SK-MEL-5 (cell line): ENCODE data around the gene LYPD8. TPM values are rescaled to one million over a fixed set of nuclear protein-coding genes. Genes with fewer than 3 reads are reported as not detected.
A peak's percentile ranks its signal among the peaks of the same experiment; 100 is the strongest.

Experiments used
- DNase-seq: peaks from one replicate; pipeline ENCODE4 v3.0.0-alpha.2; 2016; ENCODE audit warnings: low read depth, low spot score
- in situ Hi-C: cut with HindIII; loops from 2 replicates; pipeline ENCODE4 v1.10.0; 2016; ENCODE audit warnings: low sequenced_read_pairs, high pct_unique_total_duplicates, low pct_unique_long_range_greater_than_20kb
- small RNA-seq, 2 experiments: library from RNA; depleted of rRNA; stranded (forward); fragments of <200 nt; gene quantifications; one replicate each; pipeline ENCODE3, GENCODE V24; 2014
- total RNA-seq: library from RNA; depleted of rRNA; stranded (reverse); fragments of >200 nt; shearing (Covaris generic); gene quantifications from 2 replicates; pipeline ENCODE4 v1.2.3, GENCODE V29; 2014; rRNA removed

The LYPD8 gene
- total RNA-seq, 1 experiment from 2014 or later = 2.3 TPM

DNA sequence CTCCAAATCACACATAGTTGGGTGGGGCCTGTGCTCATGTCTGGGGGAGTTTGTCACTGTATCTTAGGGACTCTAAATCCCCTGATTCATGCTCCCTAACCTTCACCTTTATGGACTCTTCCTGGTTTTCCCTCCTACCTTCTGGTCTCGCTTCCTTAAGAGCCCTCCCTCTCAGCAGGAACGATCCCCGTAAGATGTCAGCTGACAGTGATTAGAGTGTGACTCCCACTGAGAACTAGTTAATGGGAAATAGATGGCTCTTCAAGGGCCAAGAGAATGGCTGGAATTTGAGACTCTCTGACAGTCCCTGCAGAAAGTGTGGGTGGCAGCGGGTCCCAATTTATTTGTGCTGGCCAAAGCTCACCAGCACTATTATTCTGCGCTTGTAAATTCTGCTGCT is 22.0 kb downstream of the LYPD8 start:
- no peak for DNase-seq
- in situ Hi-C loops = no loop called here

GRCh38 chr1:248730507-248731335 is 24.8 kb downstream of the LYPD8 start:
- DNase-seq = peak; percentile 95
- in situ Hi-C loops = no loop called here

GRCh38 chr1:248714248-248714647 is 41.3 kb downstream of the LYPD8 start:
- in situ Hi-C loops = no loop called here
- no peak for DNase-seq

DNA sequence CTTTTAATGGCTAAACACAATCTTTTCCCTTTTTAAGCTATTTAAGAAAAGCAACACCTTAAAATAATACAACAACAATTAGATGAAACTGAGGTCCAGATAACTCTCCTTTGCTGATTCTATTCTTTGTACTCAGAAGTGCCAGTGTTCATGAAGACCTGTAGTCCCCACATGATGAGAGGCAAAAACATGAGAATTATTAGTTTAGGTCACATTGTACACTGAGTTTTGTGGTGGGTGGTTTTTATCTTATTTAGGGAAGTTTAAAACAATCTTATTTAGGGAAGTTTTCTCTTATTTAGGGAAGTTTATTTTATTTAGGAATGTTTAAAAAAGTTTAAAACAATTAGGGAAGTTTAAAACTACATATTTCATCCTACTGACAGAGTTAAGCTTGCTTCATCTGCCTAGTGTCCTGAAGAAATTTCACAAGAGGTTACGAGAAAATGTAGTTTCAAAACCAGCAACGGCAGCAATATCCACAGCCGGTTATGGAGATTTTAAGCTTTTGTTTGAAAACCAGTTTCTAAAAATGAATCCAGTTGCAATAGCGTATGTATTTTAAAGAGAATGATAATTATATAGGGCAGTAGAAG is 45.2 kb downstream of the LYPD8 start:
- in situ Hi-C loops = no loop called here
- no peak for DNase-seq

GRCh38 chr1:248704606-248705005 is 51.0 kb downstream of the LYPD8 start:
- in situ Hi-C loops = no loop called here
- no peak for DNase-seq

GRCh38 chr1:248703674-248704073 is 51.9 kb downstream of the LYPD8 start:
- peak; percentile 10 for DNase-seq
- in situ Hi-C loops = no loop called here

DNA sequence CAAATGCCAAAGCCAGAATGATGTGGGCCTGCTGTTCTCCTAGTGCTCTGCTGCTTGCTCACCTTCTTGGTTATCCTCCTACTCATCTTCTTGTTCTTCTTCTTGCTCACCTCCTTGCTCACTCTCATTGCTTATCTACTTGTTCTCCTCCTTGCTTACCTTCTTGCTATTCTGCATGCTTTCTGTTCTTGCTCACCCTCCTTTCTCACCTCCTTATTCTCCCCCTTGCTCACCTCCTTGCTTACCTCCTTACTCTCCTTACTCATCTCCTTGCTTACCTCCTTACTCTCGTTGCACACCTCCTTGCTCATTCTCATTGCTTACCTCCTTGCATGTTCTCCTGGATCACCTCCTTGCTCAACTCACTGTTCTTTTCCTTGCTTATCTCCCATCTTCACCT is 52.8 kb downstream of the LYPD8 start, which contains the start of gene OR14I1:
TSS of gene OR14I1 (minus strand) at position 53 of the 400 bp plus-strand sequence.
- no peak for DNase-seq
- in situ Hi-C loops = no loop called here

DNA sequence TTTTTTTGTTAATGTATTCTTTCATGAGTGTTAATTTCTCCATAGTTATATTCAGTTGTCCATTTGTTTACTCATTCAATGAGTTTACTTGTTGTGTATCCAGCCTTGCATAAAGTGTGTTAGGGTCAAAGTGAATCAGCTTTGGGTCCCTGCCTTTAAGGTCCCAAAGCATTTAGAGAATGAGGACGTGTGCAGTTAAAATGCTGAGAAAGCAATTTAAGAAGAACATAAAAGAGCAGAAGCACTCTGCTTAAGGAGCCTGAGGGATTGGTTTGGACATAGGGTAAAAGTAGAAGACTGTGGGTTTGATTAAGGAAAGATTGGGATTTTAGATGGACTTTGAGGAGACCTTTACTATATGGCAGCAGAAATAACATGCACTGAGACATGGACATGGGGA is 56.5 kb downstream of the LYPD8 start:
- DNase-seq = no peak
- in situ Hi-C loops = no loop called here

DNA sequence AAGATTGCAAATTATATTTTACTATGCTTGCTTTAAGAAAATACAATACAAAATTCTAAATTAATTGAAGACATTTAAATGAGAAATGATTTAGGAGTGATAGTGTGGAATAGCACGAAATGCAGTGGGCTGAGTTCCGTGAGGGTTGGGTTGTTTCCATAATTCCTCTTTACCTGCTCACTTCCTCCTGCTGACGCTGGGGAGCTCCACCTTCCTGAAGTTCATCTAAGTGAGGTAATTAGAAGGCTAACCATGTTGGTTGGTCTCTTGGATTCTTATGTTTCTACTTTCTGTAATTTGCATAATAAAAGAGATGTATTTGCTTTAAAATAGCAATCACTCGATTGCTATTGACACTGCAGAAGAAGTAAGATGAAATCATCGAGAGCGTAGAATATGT is 57.7 kb downstream of the LYPD8 start:
- no peak for DNase-seq
- in situ Hi-C loops = no loop called here

- DNase-seq = peak; percentile 45
- in situ Hi-C loops = no loop called here
These were observed 58.8 kb downstream of the LYPD8 start for GRCh38 chr1:248696774-248697173.

GRCh38 chr1:248696261-248696660 is 59.3 kb downstream of the LYPD8 start:
- peak; percentile 70 for DNase-seq
- in situ Hi-C loops = no loop called here

DNA sequence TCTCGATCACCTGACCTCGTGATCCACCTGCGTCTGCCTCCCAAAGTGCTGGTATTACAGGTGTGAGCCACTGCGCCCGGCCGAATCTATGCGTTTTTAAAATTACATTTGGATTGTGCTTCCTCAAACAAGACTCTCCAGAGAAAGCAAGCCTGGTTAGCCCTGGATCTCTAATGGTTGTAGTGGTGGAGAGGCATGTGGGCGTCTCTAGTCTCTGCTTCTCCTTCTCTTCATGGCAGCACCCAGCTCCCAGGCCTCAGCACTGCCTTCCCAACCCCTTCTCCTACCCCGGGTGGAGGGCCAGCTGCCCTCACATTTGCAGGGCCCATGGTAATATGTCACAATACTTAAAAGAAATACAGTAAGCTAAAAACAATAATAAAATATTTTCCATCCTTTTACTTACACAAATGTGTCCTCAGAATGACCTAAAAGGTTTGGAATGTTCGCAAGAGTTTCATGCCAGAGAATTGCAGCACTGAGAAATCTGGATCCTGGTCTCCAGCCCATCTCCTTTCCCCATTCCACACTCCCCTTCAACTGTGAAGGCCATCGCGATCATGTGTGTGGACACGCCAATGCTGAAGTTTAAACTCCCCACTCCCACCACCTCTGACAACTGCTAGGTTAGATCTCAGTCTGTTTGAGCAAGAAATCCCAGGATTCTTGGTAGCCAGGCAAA is 60.0 kb downstream of the LYPD8 start:
- no peak for DNase-seq
- in situ Hi-C loops = no loop called here

GRCh38 chr1:248691567-248692155 is 63.9 kb downstream of the LYPD8 start:
- no peak for DNase-seq
- in situ Hi-C loops = no loop called here

Small RNAs within 50 kb of the gene (small RNA-seq; reads per million reads assigned to genes)
- 0 reads per million in 2 experiments for gene AHCYP8

Other genes with a start within 250 kb of the LYPD8 start
- gene OR2G6, start 247.7 kb downstream of the LYPD8 start, total RNA-seq = not detected in 2 replicates
- not detected in 2 replicates for gene OR2T29, start 193.0 kb downstream of the LYPD8 start, total RNA-seq
- not detected in 2 replicates for gene OR2T34, start 181.0 kb downstream of the LYPD8 start, total RNA-seq
- gene OR2T10, start 158.1 kb downstream of the LYPD8 start, total RNA-seq = not detected in 2 replicates
- gene OR2T11, start 120.7 kb downstream of the LYPD8 start, total RNA-seq = not detected in 2 replicates
- gene OR2T35, start 110.5 kb downstream of the LYPD8 start, total RNA-seq = not detected in 2 replicates
- gene OR2T27, start 100.2 kb downstream of the LYPD8 start, total RNA-seq = not detected in 2 replicates
- not detected in 2 replicates for gene OR14I1, start 53.0 kb downstream of the LYPD8 start, total RNA-seq
- 14.9 and 15.2 TPM in 2 replicates for gene SH3BP5L, start 70.2 kb upstream of the LYPD8 start, total RNA-seq
- gene ZNF672, start 82.5 kb upstream of the LYPD8 start, total RNA-seq = 25.4 and 29.8 TPM in 2 replicates
- 16.4 and 18.7 TPM in 2 replicates for gene ZNF692, start 103.3 kb upstream of the LYPD8 start, total RNA-seq
- gene PGBD2, start 150.5 kb upstream of the LYPD8 start, total RNA-seq = 6.6 and 9.1 TPM in 2 replicates